ENCODE measurements around the gene CRYGN.

- TF ChIP-seq POLR2A (IDR thresholded peaks at IDR 0.05) (no peak), CTCF (IDR thresholded peaks at IDR 0.05) (no peak)
These were observed 45.2 kb upstream of the CRYGN start for GRCh38 chr7:151484971-151485707.
